HG03520 (cell line): Measurements from ENCODE around the gene STAC2.

Experiments
- ATAC-seq: cut with Tn5 transposase; IDR thresholded peaks from one replicate; pipeline ENCODE4 v1.9.1; 2021; ENCODE audit warnings: mild to moderate bottlenecking, moderate library complexity; ENCODE audit not compliant: unreplicated experiment

The STAC2 gene

GRCh38 chr17:39165841-39166349, 59.9 kb downstream of the STAC2 start, which contains the start of gene ARL5C:
Gene ARL5C, minus strand, starts transcription at chr17:39166161. Its CDS starts 401 bp downstream, at chr17:39165760.
- no peak for ATAC-seq

- ATAC-seq, result no peak
Measured at GRCh38 chr17:39165178-39165840, 60.4 kb downstream of the STAC2 start.

GRCh38 chr17:39164675-39165143, 61.0 kb downstream of the STAC2 start:
- ATAC-seq, result peak; percentile 50

GRCh38 chr17:39161962-39162361, 63.8 kb downstream of the STAC2 start:
- ATAC-seq, result no peak
